Stimulated activated naive CD8-positive, alpha-beta T cell treated with anti-CD3 and anti-CD28 coated beads, Interleukin-15, Interleukin-2, amounts not matched to agents 100 ng/mL and 50 ng/mL, for 24 hours (primary cell): ENCODE measurements around the gene LPAR6.
"Not testable (repeated sequence)": the region's sequence is repeated elsewhere in the genome, so short reads cannot be mapped to it uniquely, and the experiment has no call there.

ENCODE experiments used
- H3K27ac Mint-ChIP-seq: one replicate; pipeline ENCODE4 v1.8.0; 2021; ENCODE audit warnings: mild to moderate bottlenecking, mixed read lengths
- H3K27me3 Mint-ChIP-seq: one replicate; pipeline ENCODE4 v1.8.0; 2021; ENCODE audit warnings: mixed read lengths
- H3K36me3 Mint-ChIP-seq: one replicate; pipeline ENCODE4 v1.8.0; 2021; ENCODE audit warnings: low read depth, mixed read lengths
- H3K4me1 Mint-ChIP-seq: one replicate; pipeline ENCODE4 v1.8.0; 2021; ENCODE audit warnings: low read depth, mixed read lengths
- H3K4me3 Mint-ChIP-seq: one replicate; pipeline ENCODE4 v1.8.0; 2021; ENCODE audit warnings: mild to moderate bottlenecking, mixed read lengths
- H3K9me3 Mint-ChIP-seq: one replicate; pipeline ENCODE4 v1.8.0; 2021; ENCODE audit warnings: mixed read lengths

LPAR6 gene

GRCh38 chr13:48429886-48430285 is 17.0 kb upstream of the LPAR6 start:
- H3K4me3 Mint-ChIP-seq = no peak overlapping the region
- H3K27me3 Mint-ChIP-seq = no peaks in the 10 kb centered on the region
- peaks cover 23% of the 10 kb centered on the region for H3K36me3 Mint-ChIP-seq
- H3K9me3 Mint-ChIP-seq = peaks cover 5% of the 10 kb centered on the region
- H3K4me1 Mint-ChIP-seq = peaks cover 41% of the 10 kb centered on the region
- H3K27ac Mint-ChIP-seq = no peak overlapping the region

GRCh38 chr13:48429036-48429435 is 16.1 kb upstream of the LPAR6 start:
- H3K36me3 Mint-ChIP-seq = peaks cover 19% of the 10 kb centered on the region
- H3K27ac Mint-ChIP-seq = no peak overlapping the region
- no peak overlapping the region for H3K4me3 Mint-ChIP-seq
- peaks cover 5% of the 10 kb centered on the region for H3K9me3 Mint-ChIP-seq
- H3K4me1 Mint-ChIP-seq = peaks cover 35% of the 10 kb centered on the region
- H3K27me3 Mint-ChIP-seq = no peaks in the 10 kb centered on the region

DNA sequence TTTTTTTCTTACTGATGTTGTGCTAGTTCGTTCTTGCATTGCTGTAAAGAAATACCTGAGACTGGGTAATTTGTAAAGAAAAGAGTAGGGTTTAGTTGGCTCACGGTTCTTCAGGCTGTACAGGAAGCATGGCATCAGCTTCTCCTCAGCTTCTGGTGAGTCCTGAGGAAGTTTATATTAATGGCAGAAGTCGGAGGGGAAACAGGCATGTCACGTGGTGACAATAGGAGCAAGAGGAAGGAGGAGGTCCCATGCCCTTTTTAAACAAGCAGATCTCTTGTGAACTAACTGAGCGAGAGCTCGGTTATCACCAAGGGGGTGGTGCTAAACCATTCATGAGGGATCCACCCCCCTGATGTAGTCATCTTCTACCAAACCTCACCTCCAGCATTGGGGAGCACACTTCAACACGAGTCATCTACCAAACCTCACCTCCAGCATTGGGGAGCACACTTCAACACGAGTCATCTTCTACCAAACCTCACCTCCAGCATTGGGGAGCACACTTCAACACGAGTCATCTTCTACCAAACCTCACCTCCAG is 13.9 kb upstream of the LPAR6 start:
- H3K27me3 Mint-ChIP-seq, H3K9me3 Mint-ChIP-seq: not testable (repeated sequence)
- Mint-ChIP-seq H3K27ac (peak overlapping the region; percentile 86), H3K36me3 (peaks cover 18% of the 10 kb centered on the region), H3K4me3 (peak overlapping the region; percentile 26), H3K4me1 (peaks cover 28% of the 10 kb centered on the region)

DNA sequence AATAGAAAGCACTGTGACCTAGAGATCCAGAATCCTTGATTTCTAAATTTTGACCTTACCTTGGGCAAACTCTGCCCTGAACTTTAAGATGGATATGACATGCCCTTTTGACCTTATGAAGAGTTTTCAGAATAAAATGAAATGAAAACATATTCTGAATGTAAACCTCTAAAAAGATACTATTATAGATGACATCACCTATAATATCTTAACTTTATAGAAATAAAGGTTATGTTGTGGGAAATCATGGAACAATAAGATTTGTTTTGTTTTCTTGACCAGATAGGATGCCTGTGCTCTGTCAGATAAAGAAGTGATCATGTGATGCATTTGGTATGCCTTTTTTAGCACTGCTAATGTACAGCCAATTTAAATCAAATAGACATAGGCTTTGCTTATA is 13.1 kb upstream of the LPAR6 start:
- Mint-ChIP-seq H3K4me1 (peaks cover 21% of the 10 kb centered on the region), H3K27me3 (no peaks in the 10 kb centered on the region), H3K9me3 (peaks cover 9% of the 10 kb centered on the region), H3K4me3 (no peak overlapping the region), H3K27ac (no peak overlapping the region), H3K36me3 (peaks cover 17% of the 10 kb centered on the region)

- Mint-ChIP-seq H3K4me3 (no peak overlapping the region), H3K27me3 (no peaks in the 10 kb centered on the region), H3K36me3 (peaks cover 30% of the 10 kb centered on the region), H3K27ac (peak overlapping the region; percentile 26), H3K9me3 (peaks cover 15% of the 10 kb centered on the region), H3K4me1 (peaks cover 8% of the 10 kb centered on the region)
Observed at GRCh38 chr13:48424212-48424611, 11.3 kb upstream of the LPAR6 start.

GRCh38 chr13:48422003-48422402 is 9.1 kb upstream of the LPAR6 start:
- Mint-ChIP-seq H3K36me3 (peaks cover 39% of the 10 kb centered on the region), H3K9me3 (peaks cover 18% of the 10 kb centered on the region)
- H3K27ac Mint-ChIP-seq, H3K27me3 Mint-ChIP-seq, H3K4me1 Mint-ChIP-seq, H3K4me3 Mint-ChIP-seq: not testable (repeated sequence)

GRCh38 chr13:48415516-48415915 is 2.6 kb upstream of the LPAR6 start:
- Mint-ChIP-seq H3K9me3 (peaks cover 7% of the 10 kb centered on the region), H3K27ac (no peak overlapping the region), H3K27me3 (no peaks in the 10 kb centered on the region), H3K4me1 (peaks cover 24% of the 10 kb centered on the region), H3K36me3 (peaks cover 37% of the 10 kb centered on the region), H3K4me3 (no peak overlapping the region)

- Mint-ChIP-seq H3K36me3 (peaks cover 36% of the 10 kb centered on the region), H3K4me3 (no peak overlapping the region), H3K9me3 (peaks cover 3% of the 10 kb centered on the region), H3K27ac (no peak overlapping the region), H3K4me1 (peaks cover 33% of the 10 kb centered on the region), H3K27me3 (no peaks in the 10 kb centered on the region)
Observed at GRCh38 chr13:48414501-48414900, 1.6 kb upstream of the LPAR6 start.

DNA sequence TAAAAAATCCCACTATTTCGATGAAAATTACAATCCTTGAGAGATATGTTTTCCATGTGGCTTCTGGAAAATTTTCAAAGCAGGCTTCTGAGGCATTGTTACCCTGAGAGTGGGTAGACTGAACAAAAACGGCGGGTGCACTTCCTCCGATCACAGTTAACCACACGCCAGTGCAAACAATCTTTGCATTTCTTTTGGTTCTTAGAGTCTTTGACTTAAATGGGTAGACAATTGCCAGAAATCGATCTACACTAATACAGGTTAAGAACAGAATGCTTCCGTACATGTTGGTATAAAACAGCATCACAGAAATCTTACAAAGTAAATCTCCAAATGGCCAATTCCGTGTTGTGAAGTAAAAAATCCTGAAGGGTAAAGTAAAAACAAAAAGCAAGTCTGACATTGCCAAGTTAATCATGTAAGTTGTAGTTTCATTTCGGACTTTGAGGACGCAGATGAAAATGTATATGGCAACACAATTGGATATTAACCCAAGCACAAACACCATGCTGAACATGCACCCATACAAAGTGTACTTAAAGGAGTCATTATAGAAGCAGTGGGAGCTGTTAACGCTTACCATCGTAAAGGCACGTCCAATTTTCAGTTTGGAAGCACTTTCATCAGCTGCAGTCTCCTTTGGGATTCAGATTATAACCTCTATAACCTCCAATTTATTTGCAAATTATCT is 927 bp downstream of the LPAR6 start:
- Mint-ChIP-seq H3K9me3 (no peaks in the 10 kb centered on the region), H3K4me3 (peak overlapping the region; percentile 87), H3K4me1 (peaks cover 49% of the 10 kb centered on the region), H3K27ac (peak overlapping the region; percentile 88), H3K36me3 (peaks cover 29% of the 10 kb centered on the region), H3K27me3 (no peaks in the 10 kb centered on the region)

DNA sequence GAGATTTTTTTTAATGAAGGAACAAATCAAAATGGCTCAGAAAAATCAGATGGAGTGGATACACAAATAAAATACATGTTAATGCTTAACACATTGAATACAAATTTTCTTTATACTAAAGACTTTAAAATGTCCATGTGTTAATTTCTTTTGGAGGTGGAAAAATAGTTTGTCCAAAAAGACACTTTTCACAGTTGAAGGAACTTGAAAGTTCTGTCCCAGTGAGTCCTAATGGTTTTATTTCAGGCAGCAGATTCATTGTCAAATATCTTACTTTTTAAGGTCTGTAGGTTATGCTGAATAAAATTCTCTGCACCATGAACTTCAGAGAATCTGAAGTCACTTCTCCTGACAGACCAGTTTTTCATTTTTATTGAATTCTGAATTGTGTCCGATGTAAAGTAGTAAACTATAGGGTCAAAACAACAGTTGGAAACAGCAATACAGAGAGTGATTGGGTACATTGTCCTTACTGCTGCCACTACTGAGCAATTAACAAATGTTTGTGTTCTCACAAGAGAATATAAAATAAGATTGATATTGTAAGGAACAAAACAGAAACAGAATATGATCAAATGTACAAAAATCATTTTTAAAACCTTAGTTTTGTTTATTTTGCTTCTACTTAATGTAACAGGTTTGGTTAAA is 1.6 kb downstream of the LPAR6 start:
- H3K27me3 Mint-ChIP-seq = no peaks in the 10 kb centered on the region
- peak overlapping the region; percentile 79 for H3K27ac Mint-ChIP-seq
- peaks cover 49% of the 10 kb centered on the region for H3K4me1 Mint-ChIP-seq
- peak overlapping the region; percentile 87 for H3K4me3 Mint-ChIP-seq
- H3K36me3 Mint-ChIP-seq = peaks cover 29% of the 10 kb centered on the region
- H3K9me3 Mint-ChIP-seq = no peaks in the 10 kb centered on the region

GRCh38 chr13:48410199-48410598 is 2.7 kb downstream of the LPAR6 start:
- Mint-ChIP-seq H3K27ac (peak overlapping the region; percentile 49), H3K36me3 (peaks cover 22% of the 10 kb centered on the region), H3K4me1 (peaks cover 49% of the 10 kb centered on the region), H3K4me3 (peak overlapping the region; percentile 83), H3K9me3 (no peaks in the 10 kb centered on the region), H3K27me3 (no peaks in the 10 kb centered on the region)

GRCh38 chr13:48405875-48406274 is 7.0 kb downstream of the LPAR6 start:
- Mint-ChIP-seq H3K4me1 (peaks cover 58% of the 10 kb centered on the region), H3K36me3 (peaks cover 21% of the 10 kb centered on the region)

DNA sequence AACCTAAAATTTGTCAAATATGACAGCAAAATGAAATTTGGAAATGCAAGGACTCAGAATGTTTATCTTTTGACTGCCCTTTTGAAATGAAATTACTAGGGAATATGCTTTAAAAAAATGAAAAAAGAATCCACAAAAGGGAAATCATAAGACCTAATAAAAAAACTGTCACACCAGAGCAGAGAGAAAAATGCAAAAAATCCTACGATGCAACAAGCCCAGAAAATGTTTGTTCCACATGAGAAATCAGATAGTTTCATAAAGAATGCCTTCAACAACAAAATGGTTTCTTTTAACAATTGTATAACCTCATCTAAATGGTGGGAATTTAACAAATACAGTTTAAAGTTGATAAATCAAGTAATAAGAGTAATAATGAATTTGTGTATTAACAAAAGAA is 8.0 kb downstream of the LPAR6 start:
- Mint-ChIP-seq H3K27me3 (no peaks in the 10 kb centered on the region), H3K4me3 (no peak overlapping the region), H3K36me3 (peaks cover 13% of the 10 kb centered on the region), H3K27ac (peak overlapping the region; percentile 59), H3K4me1 (peaks cover 58% of the 10 kb centered on the region), H3K9me3 (no peaks in the 10 kb centered on the region)

More at GRCh38 chr13:48405875-48406274, 7.0 kb downstream of the LPAR6 start:
- no peaks in the 10 kb centered on the region for H3K9me3 Mint-ChIP-seq
- no peaks in the 10 kb centered on the region for H3K27me3 Mint-ChIP-seq
- H3K4me3 Mint-ChIP-seq = no peak overlapping the region
- no peak overlapping the region for H3K27ac Mint-ChIP-seq

DNA sequence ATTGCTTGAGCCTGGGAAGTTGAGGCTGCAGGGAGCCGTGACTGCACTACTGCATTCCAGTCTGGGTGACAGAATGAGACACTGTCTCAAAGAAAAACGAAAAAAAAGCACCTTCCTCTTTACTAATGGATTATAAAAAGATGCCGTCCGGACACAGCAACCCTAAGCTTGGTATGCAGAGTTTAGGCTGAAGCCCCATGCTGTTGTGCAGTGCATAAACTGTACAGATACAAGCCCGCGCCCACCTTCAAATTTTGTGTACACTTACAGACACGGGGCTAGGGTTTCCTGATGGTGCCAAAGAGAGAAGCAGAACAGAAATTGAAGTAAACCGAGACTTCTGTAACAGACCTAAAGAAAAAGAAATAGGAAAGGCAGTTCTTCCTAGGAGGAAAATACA is 9.0 kb downstream of the LPAR6 start:
- H3K4me1 Mint-ChIP-seq = peaks cover 55% of the 10 kb centered on the region
- H3K27ac Mint-ChIP-seq = peak overlapping the region; percentile 34
- no peaks in the 10 kb centered on the region for H3K27me3 Mint-ChIP-seq
- H3K4me3 Mint-ChIP-seq = no peak overlapping the region
- no peaks in the 10 kb centered on the region for H3K9me3 Mint-ChIP-seq
- peaks cover 7% of the 10 kb centered on the region for H3K36me3 Mint-ChIP-seq

GRCh38 chr13:48403151-48403631 is 9.7 kb downstream of the LPAR6 start:
- no peaks in the 10 kb centered on the region for H3K27me3 Mint-ChIP-seq
- H3K4me3 Mint-ChIP-seq = peak overlapping the region; percentile 53
- H3K36me3 Mint-ChIP-seq = peaks cover 4% of the 10 kb centered on the region
- H3K27ac Mint-ChIP-seq = peak overlapping the region; percentile 85
- H3K4me1 Mint-ChIP-seq = peaks cover 53% of the 10 kb centered on the region
- no peaks in the 10 kb centered on the region for H3K9me3 Mint-ChIP-seq
